Stomach (tissue), 9 donors: ENCODE measurements around the gene RIMS4. TPM values are rescaled to one million over a fixed set of nuclear protein-coding genes. Genes with fewer than 3 reads are reported as not detected.

ENCODE experiments used
- DNase-seq, 2 donors: peaks; one replicate each; pipeline versions ENCODE4 v3.0.0 to v3.0.0-alpha.2; 2013 to 2019
- H3K27ac ChIP-seq, 5 donors: fragments of 200-600 bp in 4 of 5; sonication (generic) in 4 of 5; one replicate each; pipeline ENCODE4 v1.5.1; 2013 to 2019; ENCODE audit warnings: mild to moderate bottlenecking in 1 of 5, moderate library complexity in 1 of 5
- H3K27me3 ChIP-seq, 3 donors: fragments of 200-600 bp; sonication (generic); one replicate each; pipeline ENCODE4 v1.5.1; 2017 to 2019; ENCODE audit warnings: mixed run types in 1 of 3
- H3K36me3 ChIP-seq, 4 donors: fragments of 200-600 bp; sonication (generic); 1 replicate in 3 of 4; 2 replicates in 1 of 4; pipeline ENCODE4 v1.5.1; 2016 to 2019
- H3K4me1 ChIP-seq, 4 donors: fragments of 200-600 bp; sonication (generic); one replicate each; pipeline ENCODE4 v1.5.1; 2016 to 2019
- H3K4me3 ChIP-seq, 4 donors: fragments of 200-600 bp; sonication (generic) in 3 of 4; one replicate each; pipeline ENCODE4 v1.5.1; 2016 to 2019; ENCODE audit warnings: mild to moderate bottlenecking in 1 of 4
- H3K9me3 ChIP-seq, 4 donors: fragments of 200-600 bp; sonication (generic); one replicate each; pipeline ENCODE4 v1.5.1; 2016 to 2019
- CTCF ChIP-seq, 7 experiments: fragments of 450-650 bp in 4 of 7; fragments of 200-600 bp in 3 of 7; sonication (generic) in 3 of 7; IDR thresholded peaks; one replicate each; pipeline ENCODE4 v1.5.1; 2016 to 2019; ENCODE audit warnings: antibody characterized with exemption in 7 of 7, control low read depth in 2 of 7, mild to moderate bottlenecking in 1 of 7
- EP300 ChIP-seq: sonication (generic); formaldehyde crosslinking; IDR thresholded peaks from one replicate; pipeline ENCODE4 v1.6.1; 2017; ENCODE audit warnings: antibody characterized with exemption
- POLR2A ChIP-seq, 4 donors: fragments of 450-650 bp; IDR thresholded peaks; one replicate each; pipeline ENCODE4 v1.6.1; 2016; ENCODE audit warnings: antibody characterized with exemption in 4 of 4, control low read depth in 2 of 4, mild to moderate bottlenecking in 1 of 4, moderate library complexity in 1 of 4
- POLR2AphosphoS5 ChIP-seq, 3 donors: sonication (generic); formaldehyde crosslinking; IDR thresholded peaks; one replicate each; pipeline ENCODE4 v1.6.1; 2016; ENCODE audit warnings: antibody characterized with exemption in 3 of 3
- WGBS, 5 donors: extraction: QIAGEN DNeasy Blood & Tissue Kit in 3 of 5; methylation state at CpG; one replicate each; pipeline versions ENCODE4 v1.1.5 to v1.1.7; 2013 to 2018; 5-methylcytosine and 5-hydroxymethylcytosine counted together
- intact Hi-C: fragments of 100-400 bp; cut with DNase I; formaldehyde crosslinking; loops from one replicate; pipeline ENCODE4 v1.15.1; 2023; ENCODE audit warnings: low total_unique reads
- polyA plus RNA-seq, 3 donors: library from polyadenylated mRNA; stranded (reverse); fragments of 200-250 nt; gene quantifications; one replicate each; pipeline ENCODE4 v1.2.3, GENCODE V29; 2013
- total RNA-seq, 5 donors: library from RNA; depleted of rRNA; stranded (reverse); fragments of >200 nt; gene quantifications; one replicate each; pipeline versions ENCODE4 v1.1.0 to v1.2.3, GENCODE V29; 2014 to 2016
- donor health status: healthy with polysubstance abuse.
- donor health status: Bipolar disorder and iron deficiency.
- donor health status: healthy.

Gene RIMS4
- total and polyA plus RNA-seq, 8 donors, result 0.55 to 2.2 (median 1.5) TPM; not detected in 2

DNA sequence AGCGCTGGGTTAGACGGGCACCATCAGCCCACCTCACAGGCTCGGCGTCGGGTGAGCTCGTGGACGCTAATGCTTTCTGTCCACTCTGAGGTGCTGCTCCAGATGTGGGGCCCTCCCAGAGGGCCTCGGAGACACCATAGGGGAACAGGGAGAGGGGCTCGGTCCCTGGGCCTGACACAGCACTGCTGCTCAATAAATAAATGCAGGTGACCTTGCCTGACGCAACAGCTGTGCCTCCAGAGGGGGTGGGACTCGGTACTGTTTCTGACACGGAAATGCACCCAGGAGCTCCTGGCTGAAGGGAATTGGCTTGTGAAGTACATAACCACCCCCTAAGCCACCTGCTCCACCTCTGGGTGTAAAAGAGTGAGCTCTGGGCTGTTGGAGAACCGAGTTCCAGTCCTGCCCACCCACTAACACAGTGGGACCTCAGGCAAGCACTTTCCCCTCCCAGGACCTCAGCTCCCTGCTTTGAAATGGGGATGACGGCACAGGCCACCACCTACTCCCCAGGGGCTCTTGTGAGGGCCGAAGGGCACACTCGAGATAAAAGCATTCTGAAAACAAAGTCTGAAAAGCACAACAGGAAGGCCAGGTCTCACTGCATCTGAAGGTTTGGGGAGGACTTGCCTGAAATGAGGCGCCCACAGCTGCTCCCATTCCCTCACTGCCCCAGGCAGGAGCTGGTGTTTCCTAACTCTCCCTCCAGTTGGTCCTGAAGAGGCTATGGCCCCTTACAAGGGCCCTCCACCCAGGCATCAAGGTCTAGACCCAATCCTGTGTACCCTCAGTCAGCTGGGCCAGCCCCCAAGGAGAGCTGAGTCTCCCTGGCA lies 58.0 kb downstream of the RIMS4 start:
- peaks cover 0 to 60% (median 11%) of the 10 kb centered on the region in 3 donors for H3K27me3 ChIP-seq
- peaks cover 0 to 17% (median 13%) of the 10 kb centered on the region in 4 donors for H3K4me1 ChIP-seq
- 63 to 75% (median 65%) methylated on average over 15 to 17 of the region's 17 CpGs for WGBS, 5 donors
- no peaks in the 10 kb centered on the region for H3K9me3 ChIP-seq
- no peak for TF ChIP-seq POLR2AphosphoS5 (IDR thresholded peaks at IDR 0.05)
- no peak for TF ChIP-seq CTCF (IDR thresholded peaks at IDR 0.05)
- no peak for TF ChIP-seq POLR2A (IDR thresholded peaks at IDR 0.05)
- no peak for TF ChIP-seq EP300
- no peak overlapping the region for H3K4me3 ChIP-seq
- no peaks in the 10 kb centered on the region for H3K36me3 ChIP-seq
- DNase-seq, result peak in 1 of 2 donors; percentile 30
- intact Hi-C loops, result no loop called here
- no peak overlapping the region for H3K27ac ChIP-seq

GRCh38 chr20:44750081-44750805 lies 60.1 kb downstream of the RIMS4 start:
- peaks cover 21 to 37% (median 34%) of the 10 kb centered on the region in 4 donors for H3K4me1 ChIP-seq
- 47 to 68% (median 57%) methylated on average over 50 to 73 of the region's 73 CpGs for WGBS, 5 donors
- peaks cover 0 to 80% (median 20%) of the 10 kb centered on the region in 3 donors for H3K27me3 ChIP-seq
- no peaks in the 10 kb centered on the region for H3K36me3 ChIP-seq
- H3K9me3 ChIP-seq, result no peaks in the 10 kb centered on the region
- intact Hi-C loops, result no loop called here
- no peak overlapping the region for H3K27ac ChIP-seq
- no peak for TF ChIP-seq POLR2A (IDR thresholded peaks at IDR 0.05)
- no peak for TF ChIP-seq POLR2AphosphoS5 (IDR thresholded peaks at IDR 0.05)
- no peak overlapping the region for H3K4me3 ChIP-seq
- DNase-seq, result peak in 1 of 2 donors; percentile 24

DNA sequence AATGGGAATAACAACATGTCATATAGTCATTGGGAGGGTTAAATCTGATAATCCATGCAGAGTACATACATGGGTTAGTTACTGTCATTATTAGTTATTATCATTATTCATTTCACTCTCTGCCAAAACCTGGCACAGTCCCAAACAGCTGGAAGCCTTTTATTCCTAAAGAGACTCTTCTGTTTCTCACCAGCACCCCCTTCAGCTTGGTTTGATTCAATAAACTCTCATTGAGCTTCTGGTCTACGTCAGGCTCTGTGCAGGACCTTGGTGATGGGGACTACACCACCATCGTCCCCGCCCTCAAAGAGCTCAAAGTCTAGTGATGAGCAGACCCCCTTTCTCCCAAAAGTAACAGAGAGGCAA lies 62.4 kb downstream of the RIMS4 start:
- DNase-seq, result peak in 1 of 2 donors; percentile 59
- WGBS, 5 donors, result 69 to 91% (median 84%) methylated on average over 3 of the region's 3 CpGs
- H3K27me3 ChIP-seq, result peaks cover 0 to 69% (median 20%) of the 10 kb centered on the region in 3 donors

GRCh38 chr20:44747166-44748004 lies 63.0 kb downstream of the RIMS4 start:
- TF ChIP-seq POLR2A (IDR thresholded peaks at IDR 0.05) (no peak), CTCF (IDR thresholded peaks at IDR 0.05) (peak in 5 of 7 experiments; percentile 39 to 76 (median 69)), POLR2AphosphoS5 (IDR thresholded peaks at IDR 0.05) (peak in 1 of 3 donors; percentile 21), EP300 (no peak)
- Histone ChIP-seq H3K36me3 (no peaks in the 10 kb centered on the region), H3K27me3 (peaks cover 0 to 63% (median 20%) of the 10 kb centered on the region in 3 donors), H3K9me3 (no peaks in the 10 kb centered on the region), H3K27ac (peak overlapping the region; percentile 25 to 79 (median 71)), H3K4me1 (peaks cover 21 to 42% (median 38%) of the 10 kb centered on the region in 4 donors), H3K4me3 (peak overlapping the region in 2 of 4 donors; percentile 1 to 60)
- 2 to 12% (median 8%) methylated on average over 5 of the region's 5 CpGs for WGBS, 5 donors
- intact Hi-C loops, result no loop called here
- DNase-seq, result peak; percentile 91 to 94

More for the DNA sequence above, 62.4 kb downstream of the RIMS4 start:
- intact Hi-C loops, result no loop called here
- H3K27ac ChIP-seq, result peak overlapping the region in 2 of 5 donors; percentile 71 to 79
- H3K4me3 ChIP-seq, result no peak overlapping the region
- H3K36me3 ChIP-seq, result no peaks in the 10 kb centered on the region
- H3K9me3 ChIP-seq, result no peaks in the 10 kb centered on the region
- no peak for TF ChIP-seq POLR2AphosphoS5 (IDR thresholded peaks at IDR 0.05)
- no peak for TF ChIP-seq POLR2A (IDR thresholded peaks at IDR 0.05)
- no peak for TF ChIP-seq EP300
- TF ChIP-seq CTCF (IDR thresholded peaks at IDR 0.05), result no peak
- peaks cover 21 to 42% (median 38%) of the 10 kb centered on the region in 4 donors for H3K4me1 ChIP-seq
